IMR-90 (cell line): Measurements from ENCODE around the gene BCL7A.

ENCODE experiments used
- BHLHE40 ChIP-seq: fragments of 150-350 bp; IDR thresholded peaks from 2 replicates; pipeline ENCODE4 v1.6.1; 2016; ENCODE audit warnings: mild to moderate bottlenecking, low read depth, low read length
- CEBPB ChIP-seq: IDR thresholded peaks from 2 replicates; pipeline ENCODE4 v1.6.1; 2012; ENCODE audit warnings: low read depth, low read length, improper control_type of control experiment
- CHD1 ChIP-seq: IDR thresholded peaks from 2 replicates; pipeline ENCODE4 v1.6.1; 2012; ENCODE audit warnings: low read depth, low read length, improper control_type of control experiment
- FOS ChIP-seq: fragments of 150-350 bp; IDR thresholded peaks from 2 replicates; pipeline ENCODE4 v1.6.1; 2016; ENCODE audit warnings: low read depth, low read length
- MAFK ChIP-seq: IDR thresholded peaks from 2 replicates; pipeline ENCODE4 v1.6.1; 2012; ENCODE audit warnings: low read depth, low read length, improper control_type of control experiment
- MXI1 ChIP-seq: IDR thresholded peaks from 2 replicates; pipeline ENCODE4 v1.6.1; 2012; ENCODE audit warnings: low read depth, mild to moderate bottlenecking, low read length, moderate library complexity, borderline replicate concordance
- POLR2A ChIP-seq: IDR thresholded peaks from 2 replicates; pipeline ENCODE4 v1.6.1; 2012; ENCODE audit warnings: mild to moderate bottlenecking, low read depth, low read length
- RCOR1 ChIP-seq: IDR thresholded peaks from 2 replicates; pipeline ENCODE4 v1.6.1; 2012; ENCODE audit warnings: mild to moderate bottlenecking, low read length, improper control_type of control experiment; ENCODE audit not compliant: insufficient replicate concordance
- RFX5 ChIP-seq: IDR thresholded peaks from 2 replicates; pipeline ENCODE4 v1.8.0; 2012; ENCODE audit warnings: low read depth, mild to moderate bottlenecking, low read length, moderate library complexity
- TF ChIP-seq, protein P1 (sequence below): conservative IDR thresholded peaks from 2 replicates; pipeline ENCODE4 v1.5.1; 2012; ENCODE audit warnings: mild to moderate bottlenecking, low read depth, low read length, improper control_type of control experiment
- TF ChIP-seq, protein P2 (sequence below): fragments of 150-350 bp; IDR thresholded peaks from 2 replicates; pipeline ENCODE4 v1.6.1; 2017; ENCODE audit warnings: mild to moderate bottlenecking, antibody characterized with exemption, low read length, low read depth

GRCh38 chr12:122003651-122004611, 17.8 kb upstream of the BCL7A start:
- no peak for TF ChIP-seq BHLHE40
- TF ChIP-seq, protein P1, sequence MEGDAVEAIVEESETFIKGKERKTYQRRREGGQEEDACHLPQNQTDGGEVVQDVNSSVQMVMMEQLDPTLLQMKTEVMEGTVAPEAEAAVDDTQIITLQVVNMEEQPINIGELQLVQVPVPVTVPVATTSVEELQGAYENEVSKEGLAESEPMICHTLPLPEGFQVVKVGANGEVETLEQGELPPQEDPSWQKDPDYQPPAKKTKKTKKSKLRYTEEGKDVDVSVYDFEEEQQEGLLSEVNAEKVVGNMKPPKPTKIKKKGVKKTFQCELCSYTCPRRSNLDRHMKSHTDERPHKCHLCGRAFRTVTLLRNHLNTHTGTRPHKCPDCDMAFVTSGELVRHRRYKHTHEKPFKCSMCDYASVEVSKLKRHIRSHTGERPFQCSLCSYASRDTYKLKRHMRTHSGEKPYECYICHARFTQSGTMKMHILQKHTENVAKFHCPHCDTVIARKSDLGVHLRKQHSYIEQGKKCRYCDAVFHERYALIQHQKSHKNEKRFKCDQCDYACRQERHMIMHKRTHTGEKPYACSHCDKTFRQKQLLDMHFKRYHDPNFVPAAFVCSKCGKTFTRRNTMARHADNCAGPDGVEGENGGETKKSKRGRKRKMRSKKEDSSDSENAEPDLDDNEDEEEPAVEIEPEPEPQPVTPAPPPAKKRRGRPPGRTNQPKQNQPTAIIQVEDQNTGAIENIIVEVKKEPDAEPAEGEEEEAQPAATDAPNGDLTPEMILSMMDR: no peak
- TF ChIP-seq FOS: no peak
- TF ChIP-seq POLR2A: no peak
- TF ChIP-seq CHD1: no peak
- TF ChIP-seq MAFK: no peak
- TF ChIP-seq, protein P2, sequence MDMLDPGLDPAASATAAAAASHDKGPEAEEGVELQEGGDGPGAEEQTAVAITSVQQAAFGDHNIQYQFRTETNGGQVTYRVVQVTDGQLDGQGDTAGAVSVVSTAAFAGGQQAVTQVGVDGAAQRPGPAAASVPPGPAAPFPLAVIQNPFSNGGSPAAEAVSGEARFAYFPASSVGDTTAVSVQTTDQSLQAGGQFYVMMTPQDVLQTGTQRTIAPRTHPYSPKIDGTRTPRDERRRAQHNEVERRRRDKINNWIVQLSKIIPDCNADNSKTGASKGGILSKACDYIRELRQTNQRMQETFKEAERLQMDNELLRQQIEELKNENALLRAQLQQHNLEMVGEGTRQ: no peak
- TF ChIP-seq CEBPB: no peak
- no peak for TF ChIP-seq RCOR1
- TF ChIP-seq RFX5: no peak
- no peak for TF ChIP-seq MXI1
